ENCODE data around the gene TCAIM. TPM values are rescaled to one million over a fixed set of nuclear protein-coding genes. Genes with fewer than 3 reads are reported as not detected.
"Not testable (repeated sequence)": the region's sequence is repeated elsewhere in the genome, so short reads cannot be mapped to it uniquely, and the experiment has no call there.

TCAIM gene
- total and polyA plus RNA-seq, 4 donors: 29.9 to 61.0 (median 37.5) TPM

- H3K27ac ChIP-seq (ENCODE audit: low read depth, low read length): no peak overlapping the region
- 100% methylated on average over 1 of the region's 3 CpGs for WGBS (ENCODE audit: insufficient coverage)
- no peaks in the 10 kb centered on the region for H3K27me3 ChIP-seq (ENCODE audit: control insufficient read depth, insufficient read depth, low read length)
- H3K36me3 ChIP-seq (ENCODE audit: control insufficient read depth, insufficient read depth, low read length): no peaks in the 10 kb centered on the region
- H3K9me3 ChIP-seq (ENCODE audit: control insufficient read depth, insufficient read depth, low read length): no peaks in the 10 kb centered on the region
- DNase-seq (ENCODE audit: low read depth in 4 of 6, low spot score in 6 of 6): no peak
- no peak overlapping the region for H3K4me3 ChIP-seq (ENCODE audit: low read depth, low read length)
- no peaks in the 10 kb centered on the region for H3K4me1 ChIP-seq (ENCODE audit: control insufficient read depth, insufficient read depth, low read length)
These were observed 1.5 kb downstream of the TCAIM start for GRCh38 chr3:44340058-44340395.

- no CpG with 5 or more reads among the region's 1 CpG for WGBS (ENCODE audit: insufficient coverage)
- Histone ChIP-seq H3K4me3 (ENCODE audit: low read depth, low read length) (no peak overlapping the region), H3K36me3 (ENCODE audit: control insufficient read depth, insufficient read depth, low read length) (no peaks in the 10 kb centered on the region), H3K27ac (ENCODE audit: low read depth, low read length) (peak overlapping the region; percentile 7), H3K27me3 (ENCODE audit: control insufficient read depth, insufficient read depth, low read length) (no peaks in the 10 kb centered on the region), H3K4me1 (ENCODE audit: control insufficient read depth, insufficient read depth, low read length) (no peaks in the 10 kb centered on the region), H3K9me3 (ENCODE audit: control insufficient read depth, insufficient read depth, low read length) (no peaks in the 10 kb centered on the region)
- peak in 1 of 6 donors; percentile 69 for DNase-seq (ENCODE audit: low read depth in 4 of 6, low spot score in 6 of 6)
These were observed 3.7 kb downstream of the TCAIM start for GRCh38 chr3:44342176-44342790.

- Histone ChIP-seq H3K27ac (ENCODE audit: low read depth, low read length) (no peak overlapping the region), H3K36me3 (ENCODE audit: control insufficient read depth, insufficient read depth, low read length) (no peaks in the 10 kb centered on the region)
- no peak for DNase-seq (ENCODE audit: low read depth in 4 of 6, low spot score in 6 of 6)
These were observed 4.9 kb downstream of the TCAIM start for GRCh38 chr3:44343421-44343820.

GRCh38 chr3:44346590-44346989, 8.0 kb downstream of the TCAIM start:
- H3K27ac ChIP-seq (ENCODE audit: low read depth, low read length); H3K27me3 ChIP-seq (ENCODE audit: control insufficient read depth, insufficient read depth, low read length); H3K4me3 ChIP-seq (ENCODE audit: low read depth, low read length); H3K9me3 ChIP-seq (ENCODE audit: control insufficient read depth, insufficient read depth, low read length); DNase-seq (ENCODE audit: low read depth in 4 of 6, low spot score in 6 of 6); H3K4me1 ChIP-seq (ENCODE audit: control insufficient read depth, insufficient read depth, low read length); H3K36me3 ChIP-seq (ENCODE audit: control insufficient read depth, insufficient read depth, low read length): not testable (repeated sequence)
- 99% methylated on average over 6 of the region's 6 CpGs for WGBS (ENCODE audit: insufficient coverage)

More at GRCh38 chr3:44343421-44343820, 4.9 kb downstream of the TCAIM start:
- H3K4me3 ChIP-seq (ENCODE audit: low read depth, low read length): no peak overlapping the region
- no peaks in the 10 kb centered on the region for H3K9me3 ChIP-seq (ENCODE audit: control insufficient read depth, insufficient read depth, low read length)
- H3K4me1 ChIP-seq (ENCODE audit: control insufficient read depth, insufficient read depth, low read length): no peaks in the 10 kb centered on the region
- no peaks in the 10 kb centered on the region for H3K27me3 ChIP-seq (ENCODE audit: control insufficient read depth, insufficient read depth, low read length)

DNA sequence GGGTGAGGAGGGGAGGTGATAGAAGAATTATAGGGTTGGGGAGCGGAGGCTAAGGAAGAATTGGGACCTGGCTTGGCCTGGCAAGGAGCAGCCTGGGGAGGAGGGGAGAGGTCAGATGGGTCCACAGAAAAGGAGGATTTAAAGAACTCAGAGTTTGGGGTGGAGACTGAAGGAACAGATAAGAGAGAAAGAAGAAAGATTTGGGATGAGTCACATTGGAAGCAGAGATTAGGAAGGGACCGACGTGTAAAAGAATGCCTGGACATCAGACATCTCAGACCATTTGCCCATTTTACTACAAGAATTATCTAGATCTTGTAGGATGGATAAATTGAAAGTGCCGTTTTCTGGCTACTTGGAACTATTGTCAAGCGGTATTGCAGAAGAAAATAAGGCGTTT, 10.4 kb downstream of the TCAIM start:
- H3K4me3 ChIP-seq (ENCODE audit: low read depth, low read length): no peak overlapping the region

GRCh38 chr3:44353355-44353924, 14.9 kb downstream of the TCAIM start:
- peaks cover 4% of the 10 kb centered on the region for H3K36me3 ChIP-seq (ENCODE audit: control insufficient read depth, insufficient read depth, low read length)
- no peaks in the 10 kb centered on the region for H3K4me1 ChIP-seq (ENCODE audit: control insufficient read depth, insufficient read depth, low read length)
- H3K27me3 ChIP-seq (ENCODE audit: control insufficient read depth, insufficient read depth, low read length): no peaks in the 10 kb centered on the region
- DNase-seq (ENCODE audit: low read depth in 4 of 6, low spot score in 6 of 6): no peak
- no peak overlapping the region for H3K4me3 ChIP-seq (ENCODE audit: low read depth, low read length)
- no CpG with 5 or more reads among the region's 1 CpG for WGBS (ENCODE audit: insufficient coverage)
- H3K27ac ChIP-seq (ENCODE audit: low read depth, low read length): no peak overlapping the region
- no peaks in the 10 kb centered on the region for H3K9me3 ChIP-seq (ENCODE audit: control insufficient read depth, insufficient read depth, low read length)

More for the DNA sequence above, 10.4 kb downstream of the TCAIM start:
- WGBS (ENCODE audit: insufficient coverage): 95% methylated on average over 1 of the region's 6 CpGs
- Histone ChIP-seq H3K36me3 (ENCODE audit: control insufficient read depth, insufficient read depth, low read length) (no peaks in the 10 kb centered on the region), H3K9me3 (ENCODE audit: control insufficient read depth, insufficient read depth, low read length) (no peaks in the 10 kb centered on the region), H3K27me3 (ENCODE audit: control insufficient read depth, insufficient read depth, low read length) (no peaks in the 10 kb centered on the region), H3K4me1 (ENCODE audit: control insufficient read depth, insufficient read depth, low read length) (no peaks in the 10 kb centered on the region), H3K27ac (ENCODE audit: low read depth, low read length) (no peak overlapping the region)
- DNase-seq (ENCODE audit: low read depth in 4 of 6, low spot score in 6 of 6): no peak

- Histone ChIP-seq H3K27ac (ENCODE audit: low read depth, low read length) (no peak overlapping the region), H3K9me3 (ENCODE audit: control insufficient read depth, insufficient read depth, low read length) (no peaks in the 10 kb centered on the region), H3K4me1 (ENCODE audit: control insufficient read depth, insufficient read depth, low read length) (no peaks in the 10 kb centered on the region), H3K36me3 (ENCODE audit: control insufficient read depth, insufficient read depth, low read length) (peaks cover 4% of the 10 kb centered on the region), H3K27me3 (ENCODE audit: control insufficient read depth, insufficient read depth, low read length) (no peaks in the 10 kb centered on the region), H3K4me3 (ENCODE audit: low read depth, low read length) (no peak overlapping the region)
- DNase-seq (ENCODE audit: low read depth in 4 of 6, low spot score in 6 of 6): peak in 1 of 6 donors; percentile 24
- WGBS (ENCODE audit: insufficient coverage): no CpG with 5 or more reads among the region's 2 CpGs
These were observed 16.9 kb downstream of the TCAIM start for GRCh38 chr3:44355362-44356033.

DNA sequence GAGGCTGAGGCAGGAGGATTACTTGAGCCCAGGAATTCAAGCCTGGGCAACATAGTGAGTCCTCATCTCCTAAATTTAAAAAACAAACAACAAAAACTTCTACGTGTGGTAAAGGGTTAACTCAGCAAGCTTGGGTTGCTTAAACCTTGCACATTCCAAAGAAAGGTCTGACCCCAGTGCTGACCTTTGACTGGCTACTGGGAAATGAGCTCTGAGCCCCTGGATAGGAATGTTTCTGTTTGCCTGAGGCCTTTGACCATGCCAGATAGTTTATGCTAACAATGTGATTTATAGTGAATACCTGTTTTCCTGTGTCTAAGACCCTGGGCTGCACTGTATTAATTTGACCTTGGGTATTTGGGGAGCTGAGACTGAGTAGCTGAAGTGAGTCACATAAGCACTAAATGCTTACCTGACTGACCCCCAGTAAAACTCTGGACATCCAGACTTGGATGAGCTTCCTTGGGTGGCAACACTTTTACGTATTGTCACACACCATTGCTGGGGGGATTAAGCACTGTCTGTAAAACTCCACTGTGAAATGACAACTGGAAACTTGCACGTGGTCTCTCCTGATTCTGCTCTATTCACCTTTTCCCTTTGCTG, 20.7 kb downstream of the TCAIM start:
- Histone ChIP-seq H3K36me3 (ENCODE audit: control insufficient read depth, insufficient read depth, low read length) (peaks cover 4% of the 10 kb centered on the region), H3K4me3 (ENCODE audit: low read depth, low read length) (no peak overlapping the region), H3K9me3 (ENCODE audit: control insufficient read depth, insufficient read depth, low read length) (no peaks in the 10 kb centered on the region), H3K27me3 (ENCODE audit: control insufficient read depth, insufficient read depth, low read length) (no peaks in the 10 kb centered on the region), H3K4me1 (ENCODE audit: control insufficient read depth, insufficient read depth, low read length) (no peaks in the 10 kb centered on the region), H3K27ac (ENCODE audit: low read depth, low read length) (no peak overlapping the region)
- DNase-seq (ENCODE audit: low read depth in 4 of 6, low spot score in 6 of 6): no peak
- WGBS (ENCODE audit: insufficient coverage): 42% methylated on average over 2 of the region's 3 CpGs

- Histone ChIP-seq H3K27me3 (ENCODE audit: control insufficient read depth, insufficient read depth, low read length) (no peaks in the 10 kb centered on the region), H3K9me3 (ENCODE audit: control insufficient read depth, insufficient read depth, low read length) (no peaks in the 10 kb centered on the region), H3K27ac (ENCODE audit: low read depth, low read length) (no peak overlapping the region), H3K4me3 (ENCODE audit: low read depth, low read length) (no peak overlapping the region), H3K4me1 (ENCODE audit: control insufficient read depth, insufficient read depth, low read length) (no peaks in the 10 kb centered on the region), H3K36me3 (ENCODE audit: control insufficient read depth, insufficient read depth, low read length) (peaks cover under 1% of the 10 kb centered on the region)
- DNase-seq (ENCODE audit: low read depth in 4 of 6, low spot score in 6 of 6): no peak
- WGBS (ENCODE audit: insufficient coverage): no CpG with 5 or more reads among the region's 2 CpGs
These were observed 25.0 kb downstream of the TCAIM start for GRCh38 chr3:44363591-44363990.
